Measurements from ENCODE around the gene PLCG1.

- TF ChIP-seq CTCF (IDR thresholded peaks at IDR 0.05): no peak
- TF ChIP-seq POLR2A (IDR thresholded peaks at IDR 0.05): no peak
- TF ChIP-seq POLR2AphosphoS5 (IDR thresholded peaks at IDR 0.05): no peak
- no peak for TF ChIP-seq EP300 (IDR thresholded peaks at IDR 0.05; ENCODE audit: low read depth)
Measured at GRCh38 chr20:41151134-41151869, 14.0 kb downstream of the PLCG1 start.

Measured in transverse colon (tissue), 4 donors.